ENCODE measurements around the gene JAG2.

- TF ChIP-seq, protein P1, sequence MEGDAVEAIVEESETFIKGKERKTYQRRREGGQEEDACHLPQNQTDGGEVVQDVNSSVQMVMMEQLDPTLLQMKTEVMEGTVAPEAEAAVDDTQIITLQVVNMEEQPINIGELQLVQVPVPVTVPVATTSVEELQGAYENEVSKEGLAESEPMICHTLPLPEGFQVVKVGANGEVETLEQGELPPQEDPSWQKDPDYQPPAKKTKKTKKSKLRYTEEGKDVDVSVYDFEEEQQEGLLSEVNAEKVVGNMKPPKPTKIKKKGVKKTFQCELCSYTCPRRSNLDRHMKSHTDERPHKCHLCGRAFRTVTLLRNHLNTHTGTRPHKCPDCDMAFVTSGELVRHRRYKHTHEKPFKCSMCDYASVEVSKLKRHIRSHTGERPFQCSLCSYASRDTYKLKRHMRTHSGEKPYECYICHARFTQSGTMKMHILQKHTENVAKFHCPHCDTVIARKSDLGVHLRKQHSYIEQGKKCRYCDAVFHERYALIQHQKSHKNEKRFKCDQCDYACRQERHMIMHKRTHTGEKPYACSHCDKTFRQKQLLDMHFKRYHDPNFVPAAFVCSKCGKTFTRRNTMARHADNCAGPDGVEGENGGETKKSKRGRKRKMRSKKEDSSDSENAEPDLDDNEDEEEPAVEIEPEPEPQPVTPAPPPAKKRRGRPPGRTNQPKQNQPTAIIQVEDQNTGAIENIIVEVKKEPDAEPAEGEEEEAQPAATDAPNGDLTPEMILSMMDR (IDR thresholded peaks at IDR 0.05) = no peak
- TF ChIP-seq POLR2A (IDR thresholded peaks at IDR 0.05) (no peak), POLR2AphosphoS5 (IDR thresholded peaks at IDR 0.05) (no peak)
Observed at GRCh38 chr14:105123064-105123665, 45.4 kb downstream of the JAG2 start.

All from breast epithelium (tissue), 3 donors.